GM19193 (cell line): ENCODE measurements around the gene SLC46A2.

Experiments
- POLR2A ChIP-seq: IDR thresholded peaks from 4 replicates; pipeline ENCODE4 v1.6.1; 2011; ENCODE audit not compliant: insufficient read depth, insufficient read length; ENCODE audit errors: extremely low read depth

SLC46A2 gene

DNA sequence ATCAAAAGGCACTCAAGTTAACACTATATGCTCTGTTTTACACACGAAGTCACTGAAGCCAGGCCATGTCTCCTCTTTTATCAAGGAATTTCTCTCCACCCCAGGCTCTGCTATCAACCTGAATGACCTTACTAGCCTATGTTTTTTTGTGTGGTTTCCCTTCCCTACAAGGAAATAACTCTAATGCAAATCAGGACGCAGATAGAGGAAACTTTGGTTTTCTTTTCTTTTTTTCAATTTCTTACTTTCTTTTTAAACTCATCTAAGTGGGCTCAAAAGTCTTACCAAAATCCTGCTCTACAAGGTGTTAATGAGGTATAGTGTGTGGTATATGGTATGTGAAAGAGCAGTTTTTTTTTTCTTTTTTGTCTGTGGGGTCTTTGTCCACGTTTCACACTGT lies 5.5 kb upstream of the SLC46A2 start:
- TF ChIP-seq POLR2A, result no peak

DNA sequence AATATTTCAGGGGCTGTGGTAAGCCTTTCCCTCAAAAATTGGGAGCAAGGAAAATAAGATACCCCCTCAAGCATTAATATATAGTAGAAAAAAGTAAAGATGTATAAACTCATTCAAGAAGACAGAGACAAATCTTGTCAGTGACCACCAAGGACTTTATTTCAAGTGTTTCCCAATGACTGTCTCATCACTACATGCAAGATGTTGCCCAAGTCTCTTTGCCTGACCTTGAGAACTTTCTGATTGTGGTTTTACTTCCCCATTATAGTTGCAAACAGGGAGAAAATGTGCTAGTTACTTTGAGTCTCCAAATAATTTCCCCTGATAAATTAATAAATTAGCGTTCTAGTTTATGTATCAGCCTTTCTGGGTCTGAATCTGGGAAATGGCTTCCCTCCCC lies 4.0 kb upstream of the SLC46A2 start:
- TF ChIP-seq POLR2A, result no peak

DNA sequence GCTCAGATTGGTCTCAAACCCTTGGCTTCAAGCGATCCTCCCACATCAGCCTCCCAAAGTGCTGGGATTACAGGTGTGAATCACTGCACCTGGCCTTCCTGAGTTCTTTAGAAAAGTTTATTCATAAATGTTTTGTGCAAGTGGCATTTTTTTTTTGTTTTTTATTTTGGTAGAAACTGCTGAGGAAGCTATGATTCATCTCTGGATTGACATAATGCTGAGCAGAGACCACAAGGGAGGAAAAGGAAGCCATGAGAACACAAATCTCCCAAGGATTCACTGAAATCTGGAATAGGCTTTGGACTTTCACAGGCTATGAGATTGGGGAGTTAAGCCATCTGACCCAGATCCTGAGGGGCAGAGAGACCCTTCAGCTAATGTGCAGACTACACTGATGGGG lies 3.4 kb upstream of the SLC46A2 start:
- TF ChIP-seq POLR2A, result no peak

DNA sequence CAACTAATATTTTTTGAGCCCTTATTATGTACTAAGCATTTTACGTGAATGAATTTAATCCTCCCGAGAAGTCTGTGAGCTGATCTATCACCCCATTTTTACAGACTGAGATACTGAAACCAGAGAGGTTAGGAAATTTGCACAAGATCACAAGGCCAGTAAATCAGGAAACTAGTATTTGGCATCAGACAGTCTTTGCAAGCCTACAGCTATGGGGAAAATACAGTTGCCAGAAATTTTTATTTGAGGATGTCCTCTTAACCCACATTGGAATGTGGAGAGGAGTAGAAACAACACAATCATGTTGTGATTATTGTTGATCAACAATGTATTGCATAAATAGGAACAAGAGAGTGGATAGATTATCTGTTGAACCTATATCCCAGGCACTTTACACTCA lies 2.3 kb upstream of the SLC46A2 start:
- no peak for TF ChIP-seq POLR2A

DNA sequence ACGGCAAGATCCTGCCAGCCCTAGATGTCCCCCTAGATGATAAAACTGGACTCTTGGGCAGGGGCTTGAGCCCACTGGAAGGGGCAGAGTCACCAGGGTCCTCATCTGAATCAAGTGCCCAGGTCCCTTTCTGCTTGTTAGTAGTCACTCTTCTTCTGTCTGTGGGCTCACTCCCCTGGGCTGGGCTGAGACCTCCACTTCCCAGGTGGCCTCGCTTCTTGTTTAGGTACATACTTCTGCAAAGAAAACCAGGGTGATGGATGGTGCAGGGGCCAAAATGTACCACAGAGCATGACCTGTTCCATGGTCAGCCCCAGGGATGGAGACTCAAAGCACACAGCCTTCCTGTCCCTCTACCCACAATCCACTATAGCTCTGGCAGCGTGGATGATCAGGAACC lies 845 bp upstream of the SLC46A2 start:
- TF ChIP-seq POLR2A, result no peak

DNA sequence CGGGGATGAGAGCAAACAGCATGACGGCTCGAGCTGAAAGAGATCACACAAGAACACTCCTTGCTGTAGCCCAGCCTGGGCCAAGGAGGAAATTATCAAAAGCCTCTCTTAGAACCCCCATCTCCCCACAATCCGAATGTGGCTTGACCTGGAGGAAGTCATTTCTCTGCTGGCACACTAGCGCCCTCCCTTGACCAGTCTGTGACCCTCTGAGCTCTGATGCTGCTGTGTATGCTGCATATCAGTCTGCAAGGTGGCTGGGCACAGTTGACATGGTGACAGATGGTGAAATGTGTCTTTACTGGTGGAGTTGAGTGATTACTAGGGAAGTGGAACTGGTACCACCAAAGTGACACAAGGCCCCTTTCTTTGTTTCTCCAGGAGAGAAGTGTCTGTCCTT lies 3.3 kb downstream of the SLC46A2 start:
- TF ChIP-seq POLR2A, result no peak

DNA sequence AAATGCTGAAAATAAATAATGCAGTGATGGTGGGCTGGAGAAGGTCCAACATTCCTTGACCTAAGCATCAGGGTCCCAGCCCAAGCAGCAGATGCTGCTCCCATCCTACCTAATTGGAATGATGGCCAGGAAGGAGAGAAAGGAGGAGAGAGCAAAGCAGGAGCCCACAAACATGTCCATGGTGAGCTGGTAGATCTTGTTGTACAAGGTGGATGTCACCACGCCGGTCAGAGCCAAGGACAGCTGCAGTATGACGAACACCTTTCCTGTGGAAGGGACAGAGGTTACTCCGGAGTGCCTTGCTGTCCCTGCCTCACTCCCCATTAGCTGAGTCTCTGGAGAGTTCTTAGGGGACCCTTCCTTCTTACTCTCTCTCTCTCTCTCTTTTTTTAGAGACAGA lies 4.3 kb downstream of the SLC46A2 start:
- TF ChIP-seq POLR2A, result no peak

DNA sequence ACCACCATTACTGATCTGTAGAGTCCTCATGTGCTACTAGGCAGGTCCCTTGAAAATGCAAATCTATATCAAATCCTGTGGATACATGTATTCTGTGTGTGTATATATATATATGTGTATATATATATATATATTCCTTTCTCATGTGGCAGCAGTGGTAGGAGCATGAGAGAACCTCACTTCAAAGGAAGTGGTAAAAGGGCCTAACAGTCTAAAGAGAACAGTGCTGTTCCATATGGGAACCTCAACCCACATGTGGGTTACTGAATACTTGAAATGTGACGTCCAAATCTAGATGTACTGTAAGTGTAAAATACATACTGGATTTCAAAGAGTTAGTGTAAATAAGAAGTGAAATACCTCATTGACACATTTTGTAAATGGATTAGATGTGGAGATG lies 5.4 kb downstream of the SLC46A2 start:
- TF ChIP-seq POLR2A, result no peak

DNA sequence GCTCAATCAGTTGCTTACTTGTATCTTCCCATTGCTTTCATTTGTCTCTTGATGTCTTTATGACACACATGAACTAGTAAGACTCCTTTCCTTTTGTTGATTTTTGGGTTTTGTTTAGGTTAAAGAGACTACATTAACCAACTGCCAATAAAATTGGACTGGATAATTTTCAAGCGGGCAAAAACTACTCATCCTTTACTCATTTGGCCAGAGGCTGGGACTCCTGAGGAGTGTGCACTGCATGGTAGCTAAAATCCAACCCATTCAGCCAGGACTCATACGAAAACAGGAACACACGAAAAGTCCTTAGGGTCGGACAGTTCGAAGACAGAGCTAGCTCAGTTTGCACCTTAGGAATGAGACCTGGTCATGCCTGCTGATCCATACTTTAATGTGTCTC lies 6.0 kb downstream of the SLC46A2 start:
- no peak for TF ChIP-seq POLR2A

DNA sequence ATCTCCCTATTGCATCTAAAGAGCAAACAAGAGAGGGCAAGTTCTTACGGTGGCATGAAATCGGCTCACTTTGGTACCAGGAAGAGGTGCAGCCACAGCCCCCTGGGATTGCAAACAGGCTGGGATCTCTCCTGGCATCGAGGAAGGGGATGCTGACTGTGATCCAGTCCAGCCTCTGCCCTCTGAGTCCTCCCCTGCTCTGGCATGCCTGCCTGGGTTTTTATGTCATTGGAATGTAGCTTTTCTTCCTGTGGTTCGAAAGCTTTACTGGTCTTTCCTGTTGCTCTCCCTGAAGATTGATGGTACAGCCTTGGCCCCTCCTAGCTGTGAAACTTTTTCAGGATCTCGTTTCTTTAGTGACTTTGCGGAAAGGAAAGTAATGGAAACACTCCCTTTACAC lies 6.6 kb downstream of the SLC46A2 start:
- no peak for TF ChIP-seq POLR2A

DNA sequence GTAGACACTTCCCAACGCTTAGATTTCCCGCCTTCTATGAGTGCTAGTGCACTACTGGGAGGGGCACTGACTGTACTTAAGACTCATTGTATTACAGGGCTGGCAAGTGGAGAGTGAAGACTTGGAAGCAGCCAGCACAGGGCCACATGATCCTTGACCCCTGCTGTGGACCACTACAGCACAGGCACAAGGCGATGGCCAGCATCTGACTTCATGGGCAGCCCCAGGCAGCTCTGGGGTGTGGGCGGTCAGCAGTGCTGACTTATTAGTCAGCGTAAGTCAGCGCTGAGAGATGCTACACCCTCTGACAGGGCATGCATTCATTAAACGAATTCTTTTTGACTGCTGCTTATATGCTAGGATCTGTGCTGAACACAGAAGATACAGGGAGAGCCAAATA lies 9.3 kb downstream of the SLC46A2 start:
- no peak for TF ChIP-seq POLR2A

DNA sequence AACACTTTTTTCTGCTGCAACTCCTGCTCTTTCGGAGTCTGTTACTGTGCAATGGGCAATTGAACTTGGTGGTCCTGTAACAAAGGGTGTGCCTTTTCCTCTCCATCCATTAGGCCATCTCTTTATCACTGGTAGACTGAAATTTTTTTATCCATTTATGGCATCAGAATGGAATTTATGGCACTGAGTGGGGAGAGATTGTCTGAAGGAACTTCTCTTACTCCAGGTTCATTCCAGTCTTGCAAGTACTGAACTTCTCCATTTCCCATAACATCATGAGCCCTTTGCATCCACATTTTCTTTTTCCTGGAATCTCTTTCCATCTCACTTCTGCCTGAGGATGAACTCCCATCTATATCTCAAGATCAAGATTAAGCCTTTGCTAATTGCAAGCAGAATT lies 10.0 kb downstream of the SLC46A2 start:
- TF ChIP-seq POLR2A, result no peak

DNA sequence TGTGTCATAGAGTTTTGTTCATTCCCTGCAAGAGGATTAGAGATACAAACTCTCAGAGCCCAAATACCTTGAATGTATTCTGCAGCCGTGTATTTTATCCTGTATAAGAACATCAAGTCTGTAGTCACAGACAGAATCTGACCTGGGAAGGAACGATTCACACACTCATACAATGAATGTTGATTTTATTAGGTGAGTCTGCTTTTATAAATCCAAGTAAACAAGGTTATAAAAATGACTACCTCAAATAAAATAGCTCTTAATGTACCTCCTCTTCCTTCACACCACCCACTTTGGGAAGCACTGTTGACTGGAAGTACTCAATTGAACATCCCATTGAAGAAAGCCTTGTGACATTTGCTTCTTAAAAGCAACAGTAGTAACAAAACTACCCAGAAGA lies 11.9 kb downstream of the SLC46A2 start:
- no peak for TF ChIP-seq POLR2A

DNA sequence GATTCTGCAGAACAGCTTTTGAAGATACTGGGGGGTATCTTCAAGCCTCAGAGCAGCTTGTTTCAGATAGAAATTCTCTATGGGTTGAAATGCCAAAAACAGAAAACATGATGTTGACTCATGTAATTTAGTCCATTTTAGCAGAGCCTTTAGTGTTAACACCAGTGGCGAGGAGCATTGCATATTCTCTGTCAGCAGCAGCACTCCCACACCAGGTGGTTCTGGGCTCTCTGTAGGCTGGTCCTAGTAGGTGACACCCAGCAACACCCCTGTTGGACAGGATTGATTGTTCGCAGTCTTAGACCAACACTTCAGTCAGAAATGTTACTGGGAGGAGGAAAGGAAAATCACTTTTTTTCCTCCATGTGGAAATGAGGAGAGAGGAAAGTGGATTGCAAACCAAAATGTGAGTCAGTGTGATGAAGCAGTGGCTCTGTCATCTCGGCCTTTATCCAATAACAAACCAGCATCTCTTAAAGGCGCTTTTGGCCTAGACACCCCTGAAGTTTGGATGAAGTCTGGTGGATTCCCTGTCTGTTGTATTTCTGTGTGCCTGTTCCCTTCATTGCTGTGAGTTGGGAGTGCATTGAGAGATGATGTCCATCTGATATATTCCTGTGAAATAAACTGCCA lies 16.8 kb downstream of the SLC46A2 start:
- no peak for TF ChIP-seq POLR2A

DNA sequence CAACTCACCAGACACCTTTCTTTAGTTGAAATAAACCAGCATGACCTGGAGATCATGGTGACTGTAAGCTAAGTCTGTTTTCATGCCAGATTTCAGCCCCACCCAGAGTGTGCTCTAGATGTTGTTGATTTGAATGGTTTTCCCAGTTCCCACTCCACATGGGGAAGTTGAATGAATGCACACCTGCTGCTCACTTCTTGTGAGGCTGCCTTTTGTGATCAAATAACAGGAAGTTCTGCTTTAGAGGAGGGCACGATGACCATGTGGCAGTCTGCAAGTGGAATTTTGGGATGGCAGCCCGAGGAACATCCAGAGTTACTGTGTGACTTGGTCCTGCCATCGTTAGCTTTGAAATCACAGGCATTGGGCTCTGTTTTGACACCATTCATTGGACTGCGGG lies 18.7 kb downstream of the SLC46A2 start:
- no peak for TF ChIP-seq POLR2A

DNA sequence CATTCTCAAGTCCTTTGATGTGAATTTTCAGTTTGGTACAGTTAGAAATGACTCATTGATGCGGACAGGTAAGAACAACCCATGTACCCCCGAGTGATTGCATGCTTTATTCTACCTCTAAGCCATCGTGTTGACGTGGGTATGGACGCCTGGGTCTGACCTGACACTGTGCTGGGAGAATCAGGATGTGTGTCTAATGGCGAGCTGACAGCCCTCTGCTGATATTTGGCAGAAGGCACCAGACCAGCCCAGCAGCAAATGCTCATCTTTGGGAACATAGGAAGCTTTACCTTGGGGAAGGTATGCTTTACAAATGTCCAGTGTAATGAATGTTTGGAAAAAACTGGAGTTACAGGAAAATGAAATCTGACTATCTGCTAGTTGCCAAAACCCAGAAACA lies 20.1 kb downstream of the SLC46A2 start:
- TF ChIP-seq POLR2A, result no peak

DNA sequence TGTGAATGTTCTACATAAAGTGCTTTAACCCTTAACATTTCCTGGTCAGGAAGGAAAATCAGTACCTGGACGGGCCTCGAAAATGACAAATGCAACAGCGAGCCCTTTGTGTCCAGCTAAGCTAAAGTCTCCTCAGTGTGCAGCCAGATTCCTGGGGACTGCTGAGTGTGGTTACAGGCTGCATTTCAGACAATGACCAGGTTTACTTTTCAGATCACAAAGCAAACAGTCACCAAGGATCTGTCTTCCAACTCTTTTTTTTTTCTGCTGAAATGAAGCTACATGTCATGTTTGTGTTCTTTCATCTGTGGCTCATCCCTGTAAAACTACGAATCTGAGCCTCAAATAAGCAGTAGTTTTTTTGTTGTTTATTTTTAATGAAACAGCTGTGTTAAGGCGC lies 20.8 kb downstream of the SLC46A2 start:
- TF ChIP-seq POLR2A, result no peak

DNA sequence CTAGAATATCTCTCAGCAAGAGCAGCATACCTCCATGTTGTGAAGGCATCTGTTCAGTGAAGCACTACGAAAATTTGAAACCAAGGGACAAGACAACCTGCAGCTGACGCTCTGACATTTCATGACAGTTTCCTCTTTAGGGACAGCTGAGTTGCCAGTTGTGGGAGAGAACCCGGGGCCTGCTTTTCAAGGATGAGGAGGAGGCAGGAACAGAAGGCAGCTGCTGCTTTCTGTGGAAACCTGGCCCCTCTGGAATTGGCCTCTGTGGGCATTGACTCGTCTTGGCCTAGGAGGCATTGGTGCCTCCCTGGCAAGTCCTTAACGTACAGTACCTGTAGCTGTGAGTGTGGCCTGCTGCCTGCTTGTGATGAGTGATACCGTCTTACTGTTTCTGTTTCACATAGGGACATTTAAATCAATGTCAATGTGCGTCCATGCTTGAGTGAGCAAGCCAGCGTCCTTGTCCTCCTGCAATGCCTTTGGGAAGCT lies 21.6 kb downstream of the SLC46A2 start:
- no peak for TF ChIP-seq POLR2A

DNA sequence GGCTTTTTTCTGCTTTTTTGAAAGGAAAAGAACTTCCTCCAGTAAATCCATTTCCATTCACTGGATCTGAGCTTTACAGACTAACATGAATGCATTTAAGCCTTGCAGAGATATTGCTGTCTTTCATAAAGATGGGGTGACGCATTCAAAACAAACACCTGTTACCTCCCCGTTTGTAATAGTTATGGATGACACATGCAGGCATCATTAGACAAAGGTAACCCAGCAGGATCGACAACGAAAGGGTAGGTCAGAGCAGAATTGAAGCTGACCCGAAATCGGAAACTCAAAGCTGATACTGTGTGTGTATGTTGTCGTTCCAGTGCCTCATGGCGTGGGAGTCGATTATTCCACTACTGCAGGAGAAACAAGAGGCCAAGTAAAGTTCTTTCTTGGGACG lies 22.2 kb downstream of the SLC46A2 start:
- no peak for TF ChIP-seq POLR2A
